H1 (cell line): ENCODE data around the gene ARID4A. TPM values are rescaled to one million over a fixed set of nuclear protein-coding genes. Genes with fewer than 3 reads are reported as not detected.

Experiments
- CTCF ChIA-PET: fragments of 300-600 bp; sonication (Branson Sonifier 250); formaldehyde crosslinking; loops from one replicate; lab custom pipeline; 2021; ENCODE audit not compliant: partially characterized antibody; lab: Charles Lee
- POLR2A ChIA-PET: fragments of 300-600 bp; sonication (Branson Sonifier 250); formaldehyde crosslinking; loops from one replicate; lab custom pipeline; 2021; ENCODE audit warnings: inconsistent platforms; ENCODE audit not compliant: partially characterized antibody; lab: Charles Lee
- DNase-seq, 2 experiments: peaks; one replicate each; pipeline versions ENCODE4 v3.0.0 to v3.0.0-alpha.2; 2010 to 2022; ENCODE audit warnings: low spot score in 2 of 2, low read depth in 1 of 2, mixed read lengths in 1 of 2
- FAIRE-seq: peaks from 2 replicates; lab custom pipeline; 2011; peaks lifted over from hg19 to GRCh38; lab: Jason Lieb, UNC
- H2AFZ ChIP-seq: 2 replicates; pipeline ENCODE4 v1.8.1; 2012; ENCODE audit warnings: low read length, inconsistent platforms
- H2AK5ac ChIP-seq: 2 replicates; pipeline ENCODE4 v1.6.1; 2013; ENCODE audit warnings: low read depth, low read length
- H2BK120ac ChIP-seq: replicated peaks from 2 replicates; pipeline ENCODE3; 2013; ENCODE audit warnings: low read depth, low read length, inconsistent platforms
- H2BK12ac ChIP-seq: 2 replicates; pipeline ENCODE4 v1.6.1; 2013; ENCODE audit warnings: low read depth, low read length
- H2BK15ac ChIP-seq: 2 replicates; pipeline ENCODE4 v1.6.1; 2013; ENCODE audit warnings: low read length
- H2BK20ac ChIP-seq: 2 replicates; pipeline ENCODE4 v1.6.1; 2013; ENCODE audit warnings: low read length
- H2BK5ac ChIP-seq: 2 replicates; pipeline ENCODE4 v1.6.1; 2013; ENCODE audit warnings: low read depth, low read length
- H3K14ac ChIP-seq: 2 replicates; pipeline ENCODE4 v1.6.1; 2013; ENCODE audit warnings: inconsistent platforms; ENCODE audit not compliant: insufficient read length
- H3K18ac ChIP-seq: 2 replicates; pipeline ENCODE4 v1.6.1; 2013; ENCODE audit warnings: low read length; ENCODE audit errors: extremely low read depth
- H3K23ac ChIP-seq: 2 replicates; pipeline ENCODE4 v1.6.1; 2013; ENCODE audit warnings: inconsistent platforms; ENCODE audit not compliant: insufficient read length
- H3K23me2 ChIP-seq: 2 replicates; pipeline ENCODE4 v1.6.1; 2013; ENCODE audit warnings: low read depth, low read length
- H3K27ac ChIP-seq: 2 replicates; pipeline ENCODE4 v1.6.1; 2011; ENCODE audit warnings: low read depth, low read length, inconsistent platforms
- H3K27me3 ChIP-seq, 4 experiments: replicated peaks in 1 of 4; 1 replicate in 1 of 4; 2 replicates in 3 of 4; pipeline versions ENCODE4 v1.6.1 to v1.8.1; 2011 to 2013; ENCODE audit warnings: low read length in 3 of 4, mild to moderate bottlenecking in 3 of 4, inconsistent platforms in 2 of 4, mixed read lengths in 2 of 4, moderate library complexity in 1 of 4; ENCODE audit not compliant: control insufficient read depth in 3 of 4, insufficient read depth in 3 of 4; ENCODE audit errors: extremely low read depth in 1 of 4
- H3K36me3 ChIP-seq, 4 experiments: 2 replicates each; pipeline versions ENCODE4 v1.6.1 to v1.8.1; 2011 to 2013; ENCODE audit warnings: mild to moderate bottlenecking in 4 of 4, low read length in 3 of 4, moderate library complexity in 2 of 4, control low read depth in 1 of 4, inconsistent platforms in 1 of 4; ENCODE audit not compliant: insufficient read depth in 4 of 4, control insufficient read depth in 2 of 4
- H3K4ac ChIP-seq: replicated peaks from 2 replicates; pipeline ENCODE3; 2013; ENCODE audit warnings: low read length, low read depth, mixed read lengths, inconsistent platforms; ENCODE audit not compliant: insufficient read length
- H3K4me1 ChIP-seq, 4 experiments: replicated peaks in 1 of 4; 1 replicate in 1 of 4; 2 replicates in 3 of 4; pipeline versions ENCODE4 v1.6.1 to v1.8.1; 2011 to 2013; ENCODE audit warnings: low read length in 3 of 4, inconsistent platforms in 2 of 4, mixed read lengths in 1 of 4; ENCODE audit not compliant: insufficient read depth in 4 of 4, control insufficient read depth in 3 of 4
- H3K4me2 ChIP-seq, 2 experiments: 2 replicates each; pipeline versions ENCODE4 v1.6.1 to v1.8.1; 2011 to 2013; ENCODE audit warnings: low read depth in 2 of 2, low read length in 2 of 2, control low read depth in 1 of 2, inconsistent platforms in 1 of 2, mild to moderate bottlenecking in 1 of 2; ENCODE audit not compliant: insufficient read depth in 1 of 2
- H3K4me3 ChIP-seq, 4 experiments: fragments of 200-600, 300-600 bp in 1 of 4; sonication (generic), shearing (Covaris generic), sonication (Bioruptor Twin) in 1 of 4; 2 replicates each; pipeline versions ENCODE4 v1.5.1 to v1.8.1; 2011 to 2016; ENCODE audit warnings: low read length in 4 of 4, low read depth in 3 of 4, control low read depth in 2 of 4, inconsistent platforms in 2 of 4, mild to moderate bottlenecking in 2 of 4, mixed read lengths in 1 of 4, moderate library complexity in 1 of 4; ENCODE audit not compliant: insufficient read depth in 2 of 4; ENCODE audit errors: extremely low read depth in 1 of 4
- H3K56ac ChIP-seq: replicated peaks from 2 replicates; pipeline ENCODE3; 2013; ENCODE audit warnings: low read depth, mild to moderate bottlenecking, mixed read lengths, low read length, inconsistent platforms; ENCODE audit not compliant: insufficient read length
- H3K79me1 ChIP-seq: 2 replicates; pipeline ENCODE4 v1.6.1; 2013; ENCODE audit warnings: low read depth, low read length, control low read depth
- H3K79me2 ChIP-seq, 2 experiments: 2 replicates each; pipeline versions ENCODE4 v1.6.1 to v1.8.1; 2012 to 2013; ENCODE audit warnings: low read length in 2 of 2, mild to moderate bottlenecking in 2 of 2, inconsistent platforms in 1 of 2; ENCODE audit not compliant: insufficient read depth in 2 of 2, control insufficient read depth in 1 of 2
- H3K9ac ChIP-seq, 4 experiments: replicated peaks in 1 of 4; 1 replicate in 1 of 4; 2 replicates in 3 of 4; pipeline versions ENCODE4 v1.6.1 to v1.8.1; 2011 to 2013; ENCODE audit warnings: low read depth in 3 of 4, low read length in 3 of 4, control low read depth in 2 of 4, mild to moderate bottlenecking in 2 of 4, moderate library complexity in 2 of 4, inconsistent platforms in 1 of 4; ENCODE audit errors: extremely low read depth in 1 of 4
- H3K9me3 ChIP-seq, 2 experiments: 2 replicates each; pipeline versions ENCODE4 v1.6.1 to v1.8.1; 2012 to 2013; ENCODE audit warnings: mild to moderate bottlenecking in 2 of 2, moderate library complexity in 2 of 2, control low read depth in 1 of 2, inconsistent platforms in 1 of 2, low read depth in 1 of 2, low read length in 1 of 2, mixed read lengths in 1 of 2; ENCODE audit not compliant: insufficient read depth in 2 of 2
- H4K20me1 ChIP-seq, 2 experiments: replicated peaks in 1 of 2; 2 replicates each; pipeline versions ENCODE3 to v1.8.1; 2011 to 2013; ENCODE audit warnings: inconsistent platforms in 2 of 2, low read length in 2 of 2, mild to moderate bottlenecking in 1 of 2; ENCODE audit not compliant: insufficient read depth in 2 of 2, control insufficient read depth in 1 of 2
- H4K5ac ChIP-seq: 2 replicates; pipeline ENCODE4 v1.6.1; 2013; ENCODE audit warnings: low read length, low read depth, mixed read lengths, inconsistent platforms; ENCODE audit not compliant: insufficient read length
- H4K8ac ChIP-seq: 2 replicates; pipeline ENCODE4 v1.8.0; 2013; ENCODE audit warnings: mild to moderate bottlenecking, moderate library complexity, low read length, inconsistent platforms; ENCODE audit not compliant: insufficient read depth; ENCODE audit errors: extremely low read depth
- H4K91ac ChIP-seq: replicated peaks from 2 replicates; pipeline ENCODE3; 2013; ENCODE audit warnings: low read length, mixed read lengths, inconsistent platforms; ENCODE audit not compliant: insufficient read length
- BCL11A ChIP-seq, 2 experiments: IDR thresholded peaks; one replicate each; pipeline ENCODE4 v1.6.1; 2011; ENCODE audit warnings: low read depth in 2 of 2, low read length in 2 of 2, mild to moderate bottlenecking in 2 of 2
- BRCA1 ChIP-seq: IDR thresholded peaks from 2 replicates; pipeline ENCODE4 v1.6.1; 2012; ENCODE audit warnings: low read depth, low read length, improper control_type of control experiment
- CBX5 ChIP-seq: fragments of 300-800, 300-1000 bp; sonication (generic); IDR thresholded peaks from 2 replicates; pipeline ENCODE4 v1.7.1; 2016; ENCODE audit warnings: antibody characterized with exemption, low read length, low read depth
- POU5F1 ChIP-seq: IDR thresholded peaks from 2 replicates; pipeline ENCODE4 v1.6.1; 2011; ENCODE audit warnings: low read depth, mild to moderate bottlenecking, low read length, moderate library complexity
- SAP30 ChIP-seq: fragments of 300-600 bp; sonication (generic); IDR thresholded peaks from 2 replicates; pipeline ENCODE4 v1.7.1; 2012; ENCODE audit warnings: low read length, moderate library complexity, mild to moderate bottlenecking, inconsistent platforms; ENCODE audit not compliant: insufficient read depth, insufficient replicate concordance
- polyA plus RNA-seq, 7 experiments: library from polyadenylated mRNA; depleted of rRNA in 3 of 7; stranded (reverse) in 5 of 7; unstranded in 2 of 7; fragments of >200 nt in 5 of 7; fragments of 200-250 nt in 2 of 7; gene quantifications; 1 replicate in 5 of 7; 2 replicates in 1 of 7; 4 replicates in 1 of 7; pipeline versions ENCODE4 v1.2.1 to v1.2.3, GENCODE V29; 2011 to 2013; ENCODE audit warnings: missing spikeins in 2 of 7, mixed read lengths in 2 of 7
- total RNA-seq: library from RNA; stranded (reverse); fragmentation: NEBNext Ultra II Directional; extraction: Animal tissue kit (Norgen Biotek cat#: 25700); gene quantifications from 2 replicates; pipeline ENCODE4 v1.2.1, GENCODE V29; 2021
- TF ChIP-seq, protein P1 (sequence below): IDR thresholded peaks from 2 replicates; pipeline ENCODE4 v1.6.1; 2012; ENCODE audit warnings: inconsistent platforms

The ARID4A gene
- total and polyA plus RNA-seq, 2 of the 8 experiments (the other 6 are each of a cell fraction or from before 2014, with no cell fraction given): 2.1 to 14.6 TPM

DNA sequence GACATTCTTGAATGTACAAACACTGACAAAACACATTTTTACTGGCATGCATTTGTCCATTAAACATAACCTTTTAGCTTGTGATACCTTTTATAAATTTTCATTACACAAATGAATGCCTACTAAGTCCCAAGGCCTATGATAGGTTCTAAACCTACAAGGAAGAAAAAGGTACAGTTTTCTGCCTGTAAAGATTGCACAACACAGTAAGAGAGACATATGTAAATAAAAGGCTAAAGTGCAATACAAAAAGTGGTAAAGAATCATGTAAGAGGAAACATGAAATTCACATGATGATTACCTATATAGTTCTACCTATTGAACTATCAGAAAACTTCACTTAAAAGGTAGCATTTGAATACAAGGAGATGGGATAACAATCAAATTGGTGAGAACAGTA is 14.6 kb upstream of the ARID4A start:
- H4K91ac ChIP-seq: no peak overlapping the region
- H3K36me3 ChIP-seq: peaks cover 6 to 60% (median 19%) of the 10 kb centered on the region in 4 experiments; a peak in 6 of 8 replicates
- no peaks in the 10 kb centered on the region for H3K23me2 ChIP-seq
- H3K56ac ChIP-seq: no peak overlapping the region
- ChIA-PET POLR2A (interaction anchor here (1.2 kb wide), 1 partner anchor 15 kb away, joined by 4 read pairs; the partner anchor contains the start of gene ARID4A), CTCF (interaction anchor here (0.6 kb wide), 1 partner anchor 44 kb away, joined by 3 read pairs; no protein-coding TSS in a partner anchor)
- H3K27me3 ChIP-seq: no peaks in the 10 kb centered on the region
- H3K23ac ChIP-seq: no peak overlapping the region
- no peak overlapping the region for H3K27ac ChIP-seq
- no peak for FAIRE-seq
- DNase-seq: no peak
- H2BK12ac ChIP-seq: no peak overlapping the region
- H3K18ac ChIP-seq: no peak overlapping the region
- H2AK5ac ChIP-seq: no peak overlapping the region
- H3K79me1 ChIP-seq: no peaks in the 10 kb centered on the region
- H4K8ac ChIP-seq: no peak overlapping the region
- no peak overlapping the region for H3K9ac ChIP-seq
- no peaks in the 10 kb centered on the region for H3K9me3 ChIP-seq
- no peak overlapping the region for H4K5ac ChIP-seq
- no peaks in the 10 kb centered on the region for H3K4me1 ChIP-seq
- TF ChIP-seq SAP30: no peak
- TF ChIP-seq POU5F1: no peak
- no peak for TF ChIP-seq CBX5
- no peak for TF ChIP-seq BCL11A (IDR thresholded peaks at IDR 0.05; ENCODE audit: low read depth in 2 of 2, low read length in 2 of 2)
- TF ChIP-seq, protein P1, sequence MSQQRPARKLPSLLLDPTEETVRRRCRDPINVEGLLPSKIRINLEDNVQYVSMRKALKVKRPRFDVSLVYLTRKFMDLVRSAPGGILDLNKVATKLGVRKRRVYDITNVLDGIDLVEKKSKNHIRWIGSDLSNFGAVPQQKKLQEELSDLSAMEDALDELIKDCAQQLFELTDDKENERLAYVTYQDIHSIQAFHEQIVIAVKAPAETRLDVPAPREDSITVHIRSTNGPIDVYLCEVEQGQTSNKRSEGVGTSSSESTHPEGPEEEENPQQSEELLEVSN: no peak
- TF ChIP-seq BRCA1: no peak
- TF ChIP-seq, all 59 proteins: peak for 0
- H3K79me2 ChIP-seq: peaks cover 0 to 81% of the 10 kb centered on the region in 2 experiments; a peak in 2 of 4 replicates
- peaks cover 3 to 6% of the 10 kb centered on the region in 2 experiments for H4K20me1 ChIP-seq
- no peak overlapping the region for H2BK20ac ChIP-seq
- H2BK15ac ChIP-seq: no peak overlapping the region
- no peak overlapping the region for H3K14ac ChIP-seq
- H2BK5ac ChIP-seq: no peak overlapping the region
- no peak overlapping the region for H2BK120ac ChIP-seq
- no peak overlapping the region for H3K4me3 ChIP-seq
- no peak overlapping the region for H3K4me2 ChIP-seq
- no peak overlapping the region for H2AFZ ChIP-seq
- no peak overlapping the region for H3K4ac ChIP-seq
